ENCODE measurements around the gene PTPN4. TPM values are rescaled to one million over a fixed set of nuclear protein-coding genes. Genes with fewer than 3 reads are reported as not detected.

PTPN4 gene
- polyA plus RNA-seq, 1 donor from 2014 or later = 22.0 TPM

DNA sequence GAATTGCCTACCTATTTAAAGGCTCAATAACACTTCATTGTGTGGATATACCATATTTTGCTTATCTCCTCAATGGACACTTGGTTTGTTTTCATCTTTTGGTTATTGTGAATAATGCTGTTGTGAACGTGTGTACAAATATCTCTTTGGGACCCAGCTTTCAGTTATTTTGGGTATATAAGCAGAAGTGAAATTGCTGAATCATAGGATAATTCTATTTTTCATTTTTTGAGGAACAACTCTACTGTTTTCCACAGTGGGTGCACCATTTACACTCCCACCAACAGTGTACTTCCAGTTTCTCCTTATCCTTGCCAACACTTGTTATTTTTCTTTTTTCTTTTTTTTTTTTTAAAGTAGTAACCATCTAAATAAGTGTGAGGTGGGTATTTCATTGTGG, 29.0 kb downstream of the PTPN4 start:
- Histone ChIP-seq H3K79me2 (replicated peaks; ENCODE audit: insufficient read depth, low read length) (peaks cover 10% of the 10 kb centered on the region), H3K36me3 (ENCODE audit: insufficient read depth, low read length) (no peaks in the 10 kb centered on the region), H3F3A (ENCODE audit: insufficient read depth, low read length, poor library complexity, severe bottlenecking) (no peaks in the 10 kb centered on the region), H3K27ac (ENCODE audit: low read length) (no peak overlapping the region), H3K27me3 (ENCODE audit: insufficient read depth, low read depth, low read length) (no peaks in the 10 kb centered on the region), H4K20me1 (ENCODE audit: insufficient read depth) (no peaks in the 10 kb centered on the region), H3K9me3 (ENCODE audit: low read length) (peaks cover 5% of the 10 kb centered on the region), H3K4me3 (ENCODE audit: low read length) (no peak overlapping the region), H3K9me2 (ENCODE audit: insufficient read depth, low read length) (no peaks in the 10 kb centered on the region), H3K4me2 (ENCODE audit: low read length) (no peak overlapping the region), H3K9ac (ENCODE audit: low read length) (no peak overlapping the region), H2AFZ (ENCODE audit: low read depth, low read length) (no peak overlapping the region)
- no peak for TF ChIP-seq EZH2 (IDR thresholded peaks at IDR 0.05; ENCODE audit: borderline replicate concordance, insufficient read depth, low read length, poor library complexity, severe bottlenecking)

DNA sequence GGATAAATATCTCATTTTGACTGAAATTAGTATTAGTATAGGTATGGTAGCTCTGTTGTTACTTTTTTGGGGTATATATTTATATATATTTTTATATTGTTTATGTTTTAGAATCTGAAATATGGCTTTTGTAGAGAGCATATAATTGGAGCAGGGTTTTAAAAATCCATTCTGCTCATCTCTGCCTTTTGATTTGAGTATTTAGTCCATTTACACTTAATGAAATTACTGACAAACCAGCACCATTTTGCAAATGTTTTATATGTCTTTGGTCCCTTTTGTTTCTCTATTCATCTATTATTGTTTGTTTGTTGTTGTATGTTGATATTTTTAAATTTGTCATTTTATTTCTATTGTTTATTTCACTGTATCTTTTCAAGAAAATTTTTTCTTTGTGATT, 30.7 kb downstream of the PTPN4 start:
- Histone ChIP-seq H3K9me3 (ENCODE audit: low read length) (peaks cover 5% of the 10 kb centered on the region), H3K79me2 (replicated peaks; ENCODE audit: insufficient read depth, low read length) (peaks cover 10% of the 10 kb centered on the region)

DNA sequence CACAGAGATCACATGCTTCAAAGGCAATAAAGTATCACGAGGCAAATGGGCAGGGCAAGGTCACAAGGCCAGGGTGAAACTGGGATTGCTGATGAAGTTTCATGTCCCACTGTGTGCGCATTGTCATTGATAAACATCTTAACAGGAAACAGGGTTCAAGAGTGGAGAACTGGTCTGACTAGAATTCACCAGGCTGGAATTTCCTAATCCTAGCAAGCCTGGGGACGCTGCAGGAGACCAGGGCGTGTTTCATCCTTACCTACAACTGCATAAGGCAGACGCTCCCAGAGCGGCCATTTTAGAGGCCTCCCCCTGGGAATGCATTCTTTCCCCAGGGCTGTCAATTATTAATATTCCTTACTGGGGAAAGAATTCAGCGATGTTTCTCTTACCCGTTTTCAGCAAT, 33.2 kb downstream of the PTPN4 start:
- TF ChIP-seq EP300 (conservative IDR thresholded peaks at IDR 0.05; ENCODE audit: poor library complexity, severe bottlenecking) (no peak), EZH2 (IDR thresholded peaks at IDR 0.05; ENCODE audit: borderline replicate concordance, insufficient read depth, low read length, poor library complexity, severe bottlenecking) (no peak), SMC3 (conservative IDR thresholded peaks at IDR 0.05; ENCODE audit: poor library complexity) (no peak), TAF1 (IDR thresholded peaks at IDR 0.05; ENCODE audit: low read depth) (no peak), MXI1 (conservative IDR thresholded peaks at IDR 0.05; ENCODE audit: poor library complexity, severe bottlenecking) (no peak), POLR2AphosphoS5 (IDR thresholded peaks at IDR 0.05) (no peak), RAD21 (conservative IDR thresholded peaks at IDR 0.05) (no peak)
- TF ChIP-seq, protein P1, sequence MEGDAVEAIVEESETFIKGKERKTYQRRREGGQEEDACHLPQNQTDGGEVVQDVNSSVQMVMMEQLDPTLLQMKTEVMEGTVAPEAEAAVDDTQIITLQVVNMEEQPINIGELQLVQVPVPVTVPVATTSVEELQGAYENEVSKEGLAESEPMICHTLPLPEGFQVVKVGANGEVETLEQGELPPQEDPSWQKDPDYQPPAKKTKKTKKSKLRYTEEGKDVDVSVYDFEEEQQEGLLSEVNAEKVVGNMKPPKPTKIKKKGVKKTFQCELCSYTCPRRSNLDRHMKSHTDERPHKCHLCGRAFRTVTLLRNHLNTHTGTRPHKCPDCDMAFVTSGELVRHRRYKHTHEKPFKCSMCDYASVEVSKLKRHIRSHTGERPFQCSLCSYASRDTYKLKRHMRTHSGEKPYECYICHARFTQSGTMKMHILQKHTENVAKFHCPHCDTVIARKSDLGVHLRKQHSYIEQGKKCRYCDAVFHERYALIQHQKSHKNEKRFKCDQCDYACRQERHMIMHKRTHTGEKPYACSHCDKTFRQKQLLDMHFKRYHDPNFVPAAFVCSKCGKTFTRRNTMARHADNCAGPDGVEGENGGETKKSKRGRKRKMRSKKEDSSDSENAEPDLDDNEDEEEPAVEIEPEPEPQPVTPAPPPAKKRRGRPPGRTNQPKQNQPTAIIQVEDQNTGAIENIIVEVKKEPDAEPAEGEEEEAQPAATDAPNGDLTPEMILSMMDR (IDR thresholded peaks at IDR 0.05; ENCODE audit: poor library complexity, severe bottlenecking) = no peak
- TF ChIP-seq, protein P2, sequence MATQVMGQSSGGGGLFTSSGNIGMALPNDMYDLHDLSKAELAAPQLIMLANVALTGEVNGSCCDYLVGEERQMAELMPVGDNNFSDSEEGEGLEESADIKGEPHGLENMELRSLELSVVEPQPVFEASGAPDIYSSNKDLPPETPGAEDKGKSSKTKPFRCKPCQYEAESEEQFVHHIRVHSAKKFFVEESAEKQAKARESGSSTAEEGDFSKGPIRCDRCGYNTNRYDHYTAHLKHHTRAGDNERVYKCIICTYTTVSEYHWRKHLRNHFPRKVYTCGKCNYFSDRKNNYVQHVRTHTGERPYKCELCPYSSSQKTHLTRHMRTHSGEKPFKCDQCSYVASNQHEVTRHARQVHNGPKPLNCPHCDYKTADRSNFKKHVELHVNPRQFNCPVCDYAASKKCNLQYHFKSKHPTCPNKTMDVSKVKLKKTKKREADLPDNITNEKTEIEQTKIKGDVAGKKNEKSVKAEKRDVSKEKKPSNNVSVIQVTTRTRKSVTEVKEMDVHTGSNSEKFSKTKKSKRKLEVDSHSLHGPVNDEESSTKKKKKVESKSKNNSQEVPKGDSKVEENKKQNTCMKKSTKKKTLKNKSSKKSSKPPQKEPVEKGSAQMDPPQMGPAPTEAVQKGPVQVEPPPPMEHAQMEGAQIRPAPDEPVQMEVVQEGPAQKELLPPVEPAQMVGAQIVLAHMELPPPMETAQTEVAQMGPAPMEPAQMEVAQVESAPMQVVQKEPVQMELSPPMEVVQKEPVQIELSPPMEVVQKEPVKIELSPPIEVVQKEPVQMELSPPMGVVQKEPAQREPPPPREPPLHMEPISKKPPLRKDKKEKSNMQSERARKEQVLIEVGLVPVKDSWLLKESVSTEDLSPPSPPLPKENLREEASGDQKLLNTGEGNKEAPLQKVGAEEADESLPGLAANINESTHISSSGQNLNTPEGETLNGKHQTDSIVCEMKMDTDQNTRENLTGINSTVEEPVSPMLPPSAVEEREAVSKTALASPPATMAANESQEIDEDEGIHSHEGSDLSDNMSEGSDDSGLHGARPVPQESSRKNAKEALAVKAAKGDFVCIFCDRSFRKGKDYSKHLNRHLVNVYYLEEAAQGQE (IDR thresholded peaks at IDR 0.05; ENCODE audit: borderline replicate concordance) = no peak
- Histone ChIP-seq H2AFZ (ENCODE audit: low read depth, low read length) (no peak overlapping the region), H3K27ac (ENCODE audit: low read length) (no peak overlapping the region), H3F3A (ENCODE audit: insufficient read depth, low read length, poor library complexity, severe bottlenecking) (no peaks in the 10 kb centered on the region), H4K20me1 (ENCODE audit: insufficient read depth) (no peaks in the 10 kb centered on the region), H3K36me3 (ENCODE audit: insufficient read depth, low read length) (no peaks in the 10 kb centered on the region), H3K9me2 (ENCODE audit: insufficient read depth, low read length) (no peaks in the 10 kb centered on the region), H3K79me2 (replicated peaks; ENCODE audit: insufficient read depth, low read length) (peaks cover 10% of the 10 kb centered on the region), H3K9me3 (ENCODE audit: low read length) (peaks cover 5% of the 10 kb centered on the region), H3K4me3 (ENCODE audit: low read length) (no peak overlapping the region), H3K4me2 (ENCODE audit: low read length) (no peak overlapping the region), H3K9ac (ENCODE audit: low read length) (no peak overlapping the region), H3K27me3 (ENCODE audit: insufficient read depth, low read depth, low read length) (no peaks in the 10 kb centered on the region)

More for the DNA sequence above, 30.7 kb downstream of the PTPN4 start:
- no peaks in the 10 kb centered on the region for H3K27me3 ChIP-seq (ENCODE audit: insufficient read depth, low read depth, low read length)
- no peak overlapping the region for H3K4me2 ChIP-seq (ENCODE audit: low read length)
- no peak overlapping the region for H3K4me3 ChIP-seq (ENCODE audit: low read length)
- H3K9me2 ChIP-seq (ENCODE audit: insufficient read depth, low read length) = no peaks in the 10 kb centered on the region
- no peak overlapping the region for H3K9ac ChIP-seq (ENCODE audit: low read length)
- no peak overlapping the region for H3K27ac ChIP-seq (ENCODE audit: low read length)
- H3K36me3 ChIP-seq (ENCODE audit: insufficient read depth, low read length) = no peaks in the 10 kb centered on the region
- no peaks in the 10 kb centered on the region for H4K20me1 ChIP-seq (ENCODE audit: insufficient read depth)
- H2AFZ ChIP-seq (ENCODE audit: low read depth, low read length) = no peak overlapping the region
- H3F3A ChIP-seq (ENCODE audit: insufficient read depth, low read length, poor library complexity, severe bottlenecking) = no peaks in the 10 kb centered on the region
- no peak for TF ChIP-seq EZH2 (IDR thresholded peaks at IDR 0.05; ENCODE audit: borderline replicate concordance, insufficient read depth, low read length, poor library complexity, severe bottlenecking)

Data from neural cell (in vitro differentiated cells).